ENCODE results near the gene GIMAP7. TPM values are rescaled to one million over a fixed set of nuclear protein-coding genes. Genes with fewer than 3 reads are reported as not detected.
"Not testable (repeated sequence)": the region's sequence is repeated elsewhere in the genome, so short reads cannot be mapped to it uniquely, and the experiment has no call there.

GIMAP7 gene
- polyA plus RNA-seq, 1 donor, result 14.7 TPM

- no peaks in the 10 kb centered on the region for H3K9me3 ChIP-seq (ENCODE audit: control insufficient read depth, low read depth, low read length)
- H3K36me3 ChIP-seq (ENCODE audit: control insufficient read depth, insufficient read depth, low read length), result no peaks in the 10 kb centered on the region
- no peak for DNase-seq
- H3K27me3 ChIP-seq (ENCODE audit: control insufficient read depth, insufficient read depth, low read length), result no peaks in the 10 kb centered on the region
- WGBS (ENCODE audit: insufficient coverage, low lambda C conversion rate), result no CpG with 5 or more reads among the region's 4 CpGs
- H3K27ac ChIP-seq (ENCODE audit: low read length), result no peak overlapping the region
- H3K4me1 ChIP-seq (ENCODE audit: control insufficient read depth, insufficient read depth, low read length), result no peaks in the 10 kb centered on the region
- no peak overlapping the region for H3K4me3 ChIP-seq (ENCODE audit: low read length)
Observed at GRCh38 chr7:150507947-150508602, 6.6 kb upstream of the GIMAP7 start.

- whole genome bisulfite sequencing (ENCODE audit: insufficient coverage, low lambda C conversion rate), result 100% methylated on average over 1 of the region's 2 CpGs
- H3K27ac ChIP-seq (ENCODE audit: low read length), result no peak overlapping the region
- H3K4me3 ChIP-seq (ENCODE audit: low read length), result no peak overlapping the region
- H3K27me3 ChIP-seq (ENCODE audit: control insufficient read depth, insufficient read depth, low read length), result no peaks in the 10 kb centered on the region
- peaks cover 3% of the 10 kb centered on the region for H3K9me3 ChIP-seq (ENCODE audit: control insufficient read depth, low read depth, low read length)
- no peaks in the 10 kb centered on the region for H3K36me3 ChIP-seq (ENCODE audit: control insufficient read depth, insufficient read depth, low read length)
- H3K4me1 ChIP-seq (ENCODE audit: control insufficient read depth, insufficient read depth, low read length), result no peaks in the 10 kb centered on the region
- no peak for DNase-seq
Observed at GRCh38 chr7:150511048-150511447, 3.6 kb upstream of the GIMAP7 start.

GRCh38 chr7:150513758-150514157, 914 bp upstream of the GIMAP7 start:
- no peaks in the 10 kb centered on the region for H3K4me1 ChIP-seq (ENCODE audit: control insufficient read depth, insufficient read depth, low read length)
- H3K4me3 ChIP-seq (ENCODE audit: low read length), result no peak overlapping the region
- no peaks in the 10 kb centered on the region for H3K27me3 ChIP-seq (ENCODE audit: control insufficient read depth, insufficient read depth, low read length)
- no peak for DNase-seq
- no peak overlapping the region for H3K27ac ChIP-seq (ENCODE audit: low read length)
- no peaks in the 10 kb centered on the region for H3K36me3 ChIP-seq (ENCODE audit: control insufficient read depth, insufficient read depth, low read length)
- H3K9me3 ChIP-seq (ENCODE audit: control insufficient read depth, low read depth, low read length), result peaks cover 3% of the 10 kb centered on the region
- no CpG with 5 or more reads among the region's 17 CpGs for WGBS (ENCODE audit: insufficient coverage, low lambda C conversion rate)

- Histone ChIP-seq H3K9me3 (ENCODE audit: control insufficient read depth, low read depth, low read length) (peaks cover 3% of the 10 kb centered on the region), H3K4me1 (ENCODE audit: control insufficient read depth, insufficient read depth, low read length) (no peaks in the 10 kb centered on the region), H3K36me3 (ENCODE audit: control insufficient read depth, insufficient read depth, low read length) (no peaks in the 10 kb centered on the region), H3K27ac (ENCODE audit: low read length) (no peak overlapping the region), H3K4me3 (ENCODE audit: low read length) (peak overlapping the region; percentile 15), H3K27me3 (ENCODE audit: control insufficient read depth, insufficient read depth, low read length) (no peaks in the 10 kb centered on the region)
- WGBS (ENCODE audit: insufficient coverage, low lambda C conversion rate), result 90% methylated on average over 2 of the region's 11 CpGs
- DNase-seq, result no peak
Observed at GRCh38 chr7:150515248-150516147, 826 bp downstream of the GIMAP7 start.

GRCh38 chr7:150516956-150517745, 2.5 kb downstream of the GIMAP7 start:
- peaks cover 3% of the 10 kb centered on the region for H3K9me3 ChIP-seq (ENCODE audit: control insufficient read depth, low read depth, low read length)
- H3K4me3 ChIP-seq (ENCODE audit: low read length), result no peak overlapping the region
- no peak for DNase-seq
- no peaks in the 10 kb centered on the region for H3K4me1 ChIP-seq (ENCODE audit: control insufficient read depth, insufficient read depth, low read length)
- H3K27me3 ChIP-seq (ENCODE audit: control insufficient read depth, insufficient read depth, low read length), result no peaks in the 10 kb centered on the region
- WGBS (ENCODE audit: insufficient coverage, low lambda C conversion rate), result 100% methylated on average over 1 of the region's 1 CpG
- H3K27ac ChIP-seq (ENCODE audit: low read length), result no peak overlapping the region
- no peaks in the 10 kb centered on the region for H3K36me3 ChIP-seq (ENCODE audit: control insufficient read depth, insufficient read depth, low read length)

- Histone ChIP-seq H3K27ac (ENCODE audit: low read length) (no peak overlapping the region), H3K4me3 (ENCODE audit: low read length) (no peak overlapping the region), H3K9me3 (ENCODE audit: control insufficient read depth, low read depth, low read length) (no peaks in the 10 kb centered on the region), H3K4me1 (ENCODE audit: control insufficient read depth, insufficient read depth, low read length) (no peaks in the 10 kb centered on the region), H3K36me3 (ENCODE audit: control insufficient read depth, insufficient read depth, low read length) (no peaks in the 10 kb centered on the region), H3K27me3 (ENCODE audit: control insufficient read depth, insufficient read depth, low read length) (no peaks in the 10 kb centered on the region)
- no peak for DNase-seq
- 33% methylated on average over 1 of the region's 2 CpGs for whole genome bisulfite sequencing (ENCODE audit: insufficient coverage, low lambda C conversion rate)
Observed at GRCh38 chr7:150519310-150519709, 4.6 kb downstream of the GIMAP7 start.

GRCh38 chr7:150520145-150520544, 5.5 kb downstream of the GIMAP7 start:
- no peak for DNase-seq
- no CpG with 5 or more reads among the region's 8 CpGs for WGBS (ENCODE audit: insufficient coverage, low lambda C conversion rate)
- no peaks in the 10 kb centered on the region for H3K27me3 ChIP-seq (ENCODE audit: control insufficient read depth, insufficient read depth, low read length)
- H3K4me3 ChIP-seq (ENCODE audit: low read length), result no peak overlapping the region
- no peaks in the 10 kb centered on the region for H3K9me3 ChIP-seq (ENCODE audit: control insufficient read depth, low read depth, low read length)
- H3K36me3 ChIP-seq (ENCODE audit: control insufficient read depth, insufficient read depth, low read length), result no peaks in the 10 kb centered on the region
- H3K27ac ChIP-seq (ENCODE audit: low read length), result no peak overlapping the region
- no peaks in the 10 kb centered on the region for H3K4me1 ChIP-seq (ENCODE audit: control insufficient read depth, insufficient read depth, low read length)

- not testable (repeated sequence) for H3K36me3 ChIP-seq (ENCODE audit: control insufficient read depth, insufficient read depth, low read length); H3K4me3 ChIP-seq (ENCODE audit: low read length); DNase-seq; H3K27me3 ChIP-seq (ENCODE audit: control insufficient read depth, insufficient read depth, low read length); H3K27ac ChIP-seq (ENCODE audit: low read length); H3K9me3 ChIP-seq (ENCODE audit: control insufficient read depth, low read depth, low read length); H3K4me1 ChIP-seq (ENCODE audit: control insufficient read depth, insufficient read depth, low read length)
- 29% methylated on average over 1 of the region's 6 CpGs for WGBS (ENCODE audit: insufficient coverage, low lambda C conversion rate)
Observed at GRCh38 chr7:150522931-150523330, 8.3 kb downstream of the GIMAP7 start.

GRCh38 chr7:150524018-150524417, 9.3 kb downstream of the GIMAP7 start:
- H3K27ac ChIP-seq (ENCODE audit: low read length), result no peak overlapping the region
- no peak overlapping the region for H3K4me3 ChIP-seq (ENCODE audit: low read length)
- no peak for DNase-seq
- no peaks in the 10 kb centered on the region for H3K4me1 ChIP-seq (ENCODE audit: control insufficient read depth, insufficient read depth, low read length)
- no peaks in the 10 kb centered on the region for H3K27me3 ChIP-seq (ENCODE audit: control insufficient read depth, insufficient read depth, low read length)
- no peaks in the 10 kb centered on the region for H3K36me3 ChIP-seq (ENCODE audit: control insufficient read depth, insufficient read depth, low read length)
- H3K9me3 ChIP-seq (ENCODE audit: control insufficient read depth, low read depth, low read length), result no peaks in the 10 kb centered on the region
- no CpG with 5 or more reads among the region's 2 CpGs for WGBS (ENCODE audit: insufficient coverage, low lambda C conversion rate)

- no peak overlapping the region for H3K4me3 ChIP-seq (ENCODE audit: low read length)
- H3K27ac ChIP-seq (ENCODE audit: low read length), result no peak overlapping the region
- WGBS (ENCODE audit: insufficient coverage, low lambda C conversion rate), result 100% methylated on average over 1 of the region's 1 CpG
- peaks cover 4% of the 10 kb centered on the region for H3K9me3 ChIP-seq (ENCODE audit: control insufficient read depth, low read depth, low read length)
- H3K27me3 ChIP-seq (ENCODE audit: control insufficient read depth, insufficient read depth, low read length), result no peaks in the 10 kb centered on the region
- DNase-seq, result no peak
- H3K36me3 ChIP-seq (ENCODE audit: control insufficient read depth, insufficient read depth, low read length), result no peaks in the 10 kb centered on the region
- no peaks in the 10 kb centered on the region for H3K4me1 ChIP-seq (ENCODE audit: control insufficient read depth, insufficient read depth, low read length)
Observed at GRCh38 chr7:150531704-150532103, 17.0 kb downstream of the GIMAP7 start.

All from large intestine (tissue), 3 donors.